ENCODE measurements around the gene PCCA.

The PCCA gene

GRCh38 chr13:100436099-100436498, 347.2 kb downstream of the PCCA start:
- no peak for DNase-seq

GRCh38 chr13:100438059-100438788, 349.3 kb downstream of the PCCA start:
- DNase-seq, result no peak

- no peak for DNase-seq
Measured at GRCh38 chr13:100439247-100439970, 350.5 kb downstream of the PCCA start.

- no peak for DNase-seq
Measured at GRCh38 chr13:100440751-100441425, 352.0 kb downstream of the PCCA start.

GRCh38 chr13:100442095-100442832, 353.4 kb downstream of the PCCA start:
- no peak for DNase-seq

- no peak for DNase-seq
Measured at GRCh38 chr13:100443278-100443997, 354.5 kb downstream of the PCCA start.

GRCh38 chr13:100443998-100444328, 355.1 kb downstream of the PCCA start:
- no peak for DNase-seq

- DNase-seq, result no peak
Measured at GRCh38 chr13:100447831-100448230, 358.9 kb downstream of the PCCA start.

GRCh38 chr13:100451923-100452322, 363.0 kb downstream of the PCCA start:
- no peak for DNase-seq

- DNase-seq, result no peak
Measured at GRCh38 chr13:100454876-100455275, 366.0 kb downstream of the PCCA start.

GRCh38 chr13:100458673-100459072, 369.8 kb downstream of the PCCA start:
- no peak for DNase-seq

GRCh38 chr13:100459747-100460146, 370.9 kb downstream of the PCCA start:
- DNase-seq, result no peak

GRCh38 chr13:100460266-100460665, 371.4 kb downstream of the PCCA start:
- DNase-seq, result no peak

GRCh38 chr13:100460791-100461190, 371.9 kb downstream of the PCCA start:
- no peak for DNase-seq

- no peak for DNase-seq
Measured at GRCh38 chr13:100461309-100462030, 372.6 kb downstream of the PCCA start.

- no peak for DNase-seq
Measured at GRCh38 chr13:100464006-100464405, 375.1 kb downstream of the PCCA start.

GRCh38 chr13:100465558-100465957, 376.7 kb downstream of the PCCA start:
- no peak for DNase-seq

- DNase-seq, result no peak
Measured at GRCh38 chr13:100470866-100471505, 382.1 kb downstream of the PCCA start.

GRCh38 chr13:100473087-100473486, 384.2 kb downstream of the PCCA start:
- no peak for DNase-seq

- DNase-seq, result no peak
Measured at GRCh38 chr13:100473501-100474044, 384.7 kb downstream of the PCCA start.

GRCh38 chr13:100476963-100477362, 388.1 kb downstream of the PCCA start:
- no peak for DNase-seq

All from NCI-H524 (cell line).